HepG2 (cell line): Measurements from ENCODE around the gene GRPEL2.

Experiments used
- POLR2AphosphoS5 ChIP-seq: IDR thresholded peaks from 2 replicates; pipeline ENCODE4 v1.6.1; 2012; ENCODE audit warnings: low read depth, low read length
- SP1 ChIP-seq, 2 experiments: fragments of 450-650 bp in 1 of 2; sonication (generic) in 1 of 2; formaldehyde crosslinking in 1 of 2; IDR thresholded peaks; 2 replicates each; pipeline versions ENCODE4 v1.4.0 to v1.6.1; 2016 to 2020; ENCODE audit warnings: missing genetic modification reagents in 1 of 2
- ZNF329 ChIP-seq: sonication (generic); formaldehyde crosslinking; IDR thresholded peaks from 2 replicates; pipeline ENCODE4 v1.9.0; 2021; ENCODE audit warnings: low read depth, mild to moderate bottlenecking, missing genetic modification reagents

- TF ChIP-seq ZNF329 (CRISPR knock-in tag) (no peak), SP1 (IDR thresholded peaks at IDR 0.05) (no peak), SP1 (CRISPR knock-in tag; IDR thresholded peaks at IDR 0.05) (no peak), POLR2AphosphoS5 (no peak)
Measured at GRCh38 chr5:149378241-149378820, 33.0 kb downstream of the GRPEL2 start.
